ENCODE measurements around the gene CCL18.
"Not testable (repeated sequence)": the region's sequence is repeated elsewhere in the genome, so short reads cannot be mapped to it uniquely, and the experiment has no call there.

The CCL18 gene

DNA sequence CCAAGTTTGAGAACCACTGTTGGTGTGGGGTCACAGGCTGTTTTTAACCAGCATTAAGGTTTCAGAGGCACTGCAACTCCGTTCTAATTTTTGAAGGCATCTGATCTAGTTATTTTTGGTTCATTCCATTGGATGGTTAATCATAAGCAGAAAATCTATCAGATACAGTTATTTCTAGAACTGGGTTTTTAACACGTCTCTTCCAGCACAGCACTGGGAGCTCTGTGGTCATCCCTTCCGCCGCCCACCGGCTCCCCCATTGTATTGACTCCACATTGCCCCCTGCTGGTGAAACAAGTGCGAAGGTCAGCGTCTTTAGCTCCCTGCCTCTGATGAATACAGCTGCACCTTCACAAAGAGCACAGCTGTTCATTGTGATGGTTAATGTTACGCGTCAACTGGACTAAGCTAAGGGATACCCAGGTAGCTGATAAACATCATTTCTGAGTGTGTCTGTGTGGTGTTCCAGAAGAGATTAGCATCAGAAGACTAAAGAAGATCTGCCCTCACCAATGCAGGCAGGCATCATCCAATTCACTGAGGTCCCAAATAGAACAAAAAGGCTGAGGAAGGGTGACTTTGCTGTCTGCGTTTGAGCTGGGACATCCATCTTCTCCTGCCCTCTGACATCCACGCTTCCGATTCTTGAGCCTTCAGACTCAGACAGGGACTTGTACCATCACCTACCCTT, 8.5 kb downstream of the CCL18 start:
- no peak for DNase-seq (ENCODE audit: low read depth)

DNA sequence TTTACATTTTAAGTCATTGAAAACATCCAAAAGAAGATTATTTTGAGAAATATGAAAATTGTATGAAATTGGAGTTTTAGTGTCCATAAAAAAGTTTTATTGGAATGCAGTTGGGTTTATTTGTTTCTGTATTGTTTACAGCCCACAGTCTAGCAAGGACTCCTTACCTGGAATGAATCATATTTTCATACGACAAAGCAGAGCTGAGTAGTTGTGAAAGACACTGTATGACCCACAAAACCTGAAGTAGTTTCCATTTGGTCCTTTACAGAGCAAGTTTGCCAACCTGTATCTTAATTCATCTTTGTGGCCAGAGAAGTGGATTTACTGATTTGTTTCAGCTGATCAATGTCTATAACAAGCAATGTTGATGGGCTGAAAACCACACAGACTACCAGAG, 10.3 kb downstream of the CCL18 start:
- no peak for DNase-seq (ENCODE audit: low read depth)

DNA sequence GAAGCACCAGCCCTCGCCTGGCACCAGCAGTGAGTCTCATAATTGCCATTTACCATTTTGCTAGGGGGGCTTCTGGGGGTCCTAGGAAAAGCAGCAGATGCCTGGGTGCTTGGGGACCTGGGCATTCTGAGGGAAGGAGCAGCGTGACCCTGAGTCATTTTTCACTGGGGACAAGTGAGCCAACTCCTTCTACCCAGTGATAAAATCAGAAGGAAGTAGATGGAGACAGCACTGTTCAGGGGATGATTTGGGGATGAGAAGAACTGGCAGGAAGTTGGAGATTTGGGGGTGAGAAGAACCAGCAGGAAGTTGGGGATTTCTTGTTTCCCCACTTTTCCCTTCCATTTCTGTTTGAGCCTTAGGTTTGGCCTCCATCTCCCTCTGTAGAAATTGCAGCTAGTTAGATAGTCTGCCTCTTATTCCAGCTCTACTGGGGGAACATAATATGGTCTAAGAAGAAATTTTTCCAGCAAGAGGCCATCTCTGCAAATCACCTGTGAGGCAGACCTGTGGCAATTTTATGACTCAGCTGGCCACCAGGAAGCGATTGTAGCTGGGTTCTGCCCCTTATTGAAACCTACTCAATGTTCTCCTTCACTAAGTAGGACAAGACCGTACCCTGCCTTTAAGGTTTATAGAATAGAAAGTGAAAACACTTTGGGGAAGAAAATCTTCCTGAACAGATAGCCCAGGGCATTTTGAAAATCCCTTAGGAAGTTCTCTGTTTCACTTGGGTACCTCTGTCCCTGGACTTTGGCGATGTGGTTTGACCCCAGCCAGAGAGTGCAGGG, 17.8 kb downstream of the CCL18 start:
- DNase-seq (ENCODE audit: low read depth): not testable (repeated sequence)

DNA sequence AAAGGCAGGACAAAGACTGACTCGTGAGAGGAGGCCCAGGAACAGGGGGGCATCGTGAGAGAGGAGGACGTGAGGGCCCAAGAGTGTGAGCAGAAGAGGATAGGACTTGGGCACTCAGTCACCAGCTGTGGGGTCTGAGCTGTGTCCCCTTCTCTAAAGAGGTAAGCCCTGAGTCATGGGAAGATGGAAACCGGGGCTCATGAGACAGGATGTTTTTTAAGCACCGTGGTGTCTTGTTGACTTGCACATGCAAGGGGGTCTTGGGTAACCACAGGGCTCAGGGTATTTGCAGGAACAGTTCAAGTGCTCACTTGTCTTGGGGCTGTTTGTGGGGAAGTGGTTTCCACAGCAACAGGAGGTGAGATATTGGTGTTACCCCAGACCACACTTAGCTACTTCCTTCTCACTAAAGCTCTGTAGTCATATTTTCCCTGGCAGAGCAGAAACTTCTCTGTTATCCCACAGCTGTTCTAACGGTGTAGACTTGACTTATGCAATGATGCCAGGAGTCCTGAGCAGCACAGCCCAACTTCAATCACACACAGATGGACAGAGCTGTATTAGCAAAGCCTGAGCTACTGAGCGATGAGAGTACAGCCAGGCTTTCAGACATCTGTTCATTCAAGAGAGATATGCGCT, 18.5 kb downstream of the CCL18 start:
- not testable (repeated sequence) for DNase-seq (ENCODE audit: low read depth)

DNA sequence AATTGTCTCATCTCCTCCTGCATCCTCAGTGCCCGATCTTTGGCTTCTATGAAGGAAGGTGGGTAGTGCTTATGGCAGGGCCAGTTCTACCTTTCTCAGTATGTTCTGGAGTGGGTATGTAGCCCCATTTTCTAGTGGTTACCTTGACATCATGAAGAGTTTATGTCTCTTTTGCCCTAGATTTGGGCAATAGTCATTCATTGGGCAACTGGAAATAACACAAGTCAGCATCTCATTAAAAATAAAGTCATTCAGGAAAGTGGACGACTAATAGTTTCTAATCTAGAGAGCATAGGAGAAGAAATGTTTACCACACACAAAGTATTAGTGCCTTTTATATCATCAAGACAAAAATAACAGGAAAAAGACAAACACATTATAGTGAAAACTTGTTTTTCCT, 19.6 kb downstream of the CCL18 start:
- DNase-seq (ENCODE audit: low read depth): not testable (repeated sequence)

DNA sequence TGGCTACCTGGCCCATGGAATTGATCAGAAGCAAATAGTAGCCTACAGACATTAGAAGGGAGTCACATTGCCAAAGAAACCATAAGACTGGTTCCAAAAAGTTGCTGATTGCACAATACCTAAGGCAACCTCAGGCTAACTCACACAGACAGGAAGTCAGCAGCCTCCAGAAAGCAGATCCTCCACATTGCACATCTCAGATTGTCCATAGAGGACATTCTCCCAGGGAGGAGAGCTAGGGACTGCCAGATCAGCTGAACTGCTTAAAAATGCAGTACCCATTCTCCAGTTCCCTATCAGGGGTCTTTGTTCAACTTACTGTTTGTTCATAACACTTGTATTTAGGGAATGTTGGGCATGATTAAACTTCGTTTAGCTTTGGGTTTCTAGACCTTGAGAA, 21.7 kb downstream of the CCL18 start:
- DNase-seq (ENCODE audit: low read depth): no peak

DNA sequence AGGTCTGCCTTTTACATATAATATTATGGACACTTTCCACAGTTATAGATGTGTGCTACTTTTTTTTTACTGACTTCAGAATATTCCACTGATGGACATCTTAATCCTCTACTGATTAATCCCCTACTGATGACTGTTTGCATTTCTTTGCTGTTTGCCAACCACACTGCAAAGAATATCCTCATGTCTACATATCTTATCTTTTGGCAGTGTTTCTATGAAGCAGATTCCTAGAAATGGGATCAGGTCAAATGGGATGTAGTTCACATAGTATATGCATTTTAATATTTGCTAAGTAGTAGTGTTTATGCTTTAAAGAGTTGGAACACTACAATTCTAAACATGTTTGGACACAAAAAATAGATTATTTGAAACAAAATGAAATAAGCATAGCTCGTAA, 22.7 kb downstream of the CCL18 start:
- no peak for DNase-seq (ENCODE audit: low read depth)

DNA sequence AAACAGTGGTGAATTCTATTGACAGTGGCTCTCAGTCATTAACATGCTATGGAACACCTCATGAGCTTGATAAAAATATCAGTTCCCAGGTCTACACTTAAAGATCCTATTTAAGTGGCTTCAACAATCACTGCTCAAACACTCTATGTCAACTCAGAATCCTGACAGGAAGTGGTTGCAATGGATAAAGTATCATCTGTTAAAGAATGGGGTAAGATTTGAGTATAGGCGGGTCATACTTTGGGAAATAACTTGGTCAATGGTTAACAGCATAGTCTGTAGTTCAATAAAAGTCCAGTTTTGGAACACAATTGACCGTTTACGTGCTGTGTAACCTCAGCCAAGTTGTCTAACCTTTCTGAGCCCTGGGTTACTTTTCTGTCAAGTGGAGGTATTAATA, 23.4 kb downstream of the CCL18 start:
- DNase-seq (ENCODE audit: low read depth): not testable (repeated sequence)

DNA sequence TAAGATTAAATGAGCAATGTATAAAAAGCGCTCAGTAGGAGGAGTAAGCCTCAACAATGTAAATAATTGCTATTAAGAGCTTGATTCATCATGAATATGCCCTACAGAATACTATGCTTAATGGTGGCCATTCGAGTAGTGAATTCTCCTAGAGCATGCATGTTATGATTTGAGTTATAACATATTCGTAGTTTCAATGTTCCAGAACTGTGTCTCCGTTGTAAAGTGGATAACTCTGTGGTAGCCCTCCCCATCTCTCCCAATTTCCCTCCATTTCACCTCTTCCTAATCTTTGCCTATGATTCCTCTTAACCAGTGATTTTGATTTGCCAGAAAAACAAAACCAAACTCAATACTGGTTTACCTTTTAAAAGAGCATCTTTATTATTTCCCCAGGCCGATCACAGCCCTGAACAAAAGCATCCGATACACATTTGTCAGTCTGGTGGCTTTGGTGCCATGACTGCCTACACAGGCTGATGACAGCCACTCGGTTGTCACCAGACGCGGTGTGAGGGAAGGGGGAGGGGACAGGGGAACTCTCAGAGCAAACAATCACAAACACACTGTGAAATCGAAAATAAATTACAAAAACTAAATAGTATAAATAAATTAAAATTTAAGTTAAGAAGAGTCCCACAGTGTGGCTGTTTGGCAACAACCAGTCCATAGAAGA, 24.0 kb downstream of the CCL18 start:
- not testable (repeated sequence) for DNase-seq (ENCODE audit: low read depth)

DNA sequence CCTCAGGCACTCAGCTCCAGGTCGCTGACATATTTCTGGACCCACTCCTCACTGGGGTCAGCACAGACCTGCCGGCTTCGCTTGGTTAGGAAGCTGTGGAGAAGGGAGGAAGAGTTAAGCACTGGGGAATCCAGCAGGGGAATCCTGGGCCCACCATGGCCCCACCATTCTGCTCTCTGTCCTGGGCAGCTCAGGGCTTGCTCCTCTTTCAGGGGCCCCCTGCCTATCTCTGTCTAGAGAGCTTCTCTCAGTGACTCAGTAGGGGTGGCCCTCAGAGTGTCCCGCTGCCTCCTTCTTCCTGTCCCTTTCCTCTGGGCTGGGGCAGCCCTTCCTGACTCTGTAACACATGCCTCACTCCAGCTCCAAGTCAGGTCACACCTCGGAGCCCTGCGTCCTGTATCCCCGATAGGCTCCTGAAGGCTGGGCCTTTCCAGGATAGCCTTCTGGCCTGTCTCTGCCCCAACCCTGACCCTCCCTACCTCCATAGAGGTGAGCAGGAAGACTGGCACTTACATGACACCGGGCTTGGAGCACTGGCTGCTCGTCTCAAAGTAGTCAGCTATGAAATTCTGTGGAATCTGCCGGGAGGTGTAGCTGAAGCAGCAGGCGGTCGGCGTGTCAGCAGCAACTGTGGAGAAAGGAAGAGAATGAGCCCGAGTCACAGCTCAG, 24.7 kb downstream of the CCL18 start:
- no peak for DNase-seq (ENCODE audit: low read depth)

DNA sequence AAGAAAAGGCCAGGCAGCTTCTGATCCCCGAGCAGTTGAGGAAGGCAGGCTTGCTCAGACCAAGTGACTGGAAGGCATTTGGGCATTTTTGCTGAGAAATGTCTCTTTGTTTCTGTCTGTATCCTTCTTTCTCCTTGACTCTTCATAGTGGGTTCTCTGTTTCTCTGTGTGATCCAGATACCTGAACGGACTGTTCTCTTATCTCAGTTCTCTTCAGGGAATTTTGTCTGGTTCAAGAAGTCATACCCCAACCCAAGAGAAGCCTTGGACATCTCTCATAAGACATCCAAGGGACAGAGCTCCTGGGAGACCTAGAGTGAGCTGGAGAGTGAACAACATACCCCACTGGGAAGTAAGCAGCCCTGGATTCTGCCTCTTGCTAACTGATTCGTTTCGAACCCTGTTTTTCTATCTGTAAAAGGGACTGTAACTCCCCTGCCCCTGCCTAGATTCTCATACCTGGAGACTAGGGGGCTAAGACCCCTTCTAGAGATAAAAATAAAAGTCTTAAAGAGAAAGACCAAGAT, 25.3 kb downstream of the CCL18 start:
- no peak for DNase-seq (ENCODE audit: low read depth)

DNA sequence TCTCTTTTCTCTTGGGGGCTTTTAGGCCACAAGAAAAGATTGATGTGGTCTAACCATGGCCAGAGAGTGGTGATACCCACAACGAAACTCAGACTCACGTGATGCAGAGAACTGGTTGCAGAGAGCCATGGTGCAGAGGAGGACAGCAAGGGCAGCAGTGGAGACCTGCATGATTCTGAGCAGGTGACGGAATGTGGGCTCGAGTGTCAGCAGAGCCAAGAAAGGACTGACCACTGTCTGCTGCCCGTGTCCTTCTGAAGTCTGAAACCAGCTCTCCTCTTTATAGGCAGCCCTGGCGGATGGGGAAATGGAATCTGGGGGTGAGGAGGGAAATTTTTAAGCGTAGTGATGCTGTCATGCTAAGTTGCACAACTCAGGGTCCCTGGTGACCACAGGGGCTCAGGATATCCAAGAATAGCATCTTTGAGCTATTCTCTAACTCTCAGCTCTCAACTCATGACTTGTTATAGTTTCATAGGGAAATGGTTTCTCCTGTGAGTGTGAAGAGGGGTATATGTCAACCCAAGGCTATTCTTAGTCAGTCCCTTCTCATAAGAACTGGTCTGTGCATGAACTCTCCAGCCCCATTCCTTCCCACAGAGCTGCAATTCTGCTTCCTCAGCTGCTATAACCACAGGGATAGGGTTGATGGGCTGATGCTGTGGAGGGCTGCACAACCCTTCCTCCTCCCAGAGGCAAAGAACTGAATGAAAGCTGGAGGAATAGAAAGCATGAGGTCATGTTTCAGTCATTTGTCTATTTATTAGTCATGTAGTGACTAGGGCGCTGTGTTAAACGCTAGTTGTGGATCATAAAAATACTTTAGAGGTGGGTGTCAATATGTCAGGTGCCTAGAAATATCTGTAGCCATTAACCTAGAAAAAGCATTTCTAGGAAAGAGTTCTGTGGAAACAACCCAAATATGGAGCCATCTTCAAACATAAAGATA, 26.1 kb downstream of the CCL18 start, which contains the start of gene CCL3:
Gene CCL3, minus strand, starts transcription at position 256 of the 949 bp plus-strand sequence. Its CDS starts 85 bp downstream, at position 171.
- no peak for DNase-seq (ENCODE audit: low read depth)

DNA sequence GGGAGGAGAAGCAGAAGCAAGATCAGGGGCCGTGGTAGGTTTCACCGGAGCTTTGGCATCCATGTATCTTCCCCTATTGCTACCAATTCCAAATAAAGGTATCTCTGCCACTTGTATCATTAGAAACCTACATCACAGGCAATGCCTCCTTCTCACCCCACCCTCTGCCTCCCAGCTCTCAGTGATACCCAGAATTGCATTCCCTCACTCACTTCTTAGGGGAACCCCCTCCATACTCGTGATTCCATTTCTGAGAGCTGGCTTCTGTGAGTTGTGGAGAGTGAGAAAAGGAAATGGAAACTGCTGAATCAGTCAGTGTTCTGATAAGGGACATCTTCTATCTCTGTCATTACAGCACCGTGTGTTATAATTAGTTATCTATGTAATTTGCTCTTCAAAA, 28.2 kb downstream of the CCL18 start:
- DNase-seq (ENCODE audit: low read depth): no peak

DNA sequence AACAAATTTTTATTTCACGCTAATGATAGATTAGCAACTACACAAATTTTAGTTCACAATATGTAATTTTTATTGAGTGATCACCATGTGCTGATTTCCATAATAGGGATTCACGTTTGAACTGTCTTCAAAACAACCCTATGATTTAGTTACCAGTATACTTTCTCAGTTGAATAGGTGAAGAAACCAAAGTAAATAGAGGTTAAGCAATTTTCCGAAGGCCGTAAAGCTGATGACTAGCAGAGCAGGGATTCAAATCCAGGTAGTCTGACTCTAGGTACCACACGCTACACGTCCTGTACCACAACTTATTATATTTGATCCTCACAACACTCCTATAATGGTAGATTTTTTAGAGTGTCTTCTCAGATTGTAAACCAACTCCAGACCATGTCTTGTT, 28.6 kb downstream of the CCL18 start:
- not testable (repeated sequence) for DNase-seq (ENCODE audit: low read depth)

DNA sequence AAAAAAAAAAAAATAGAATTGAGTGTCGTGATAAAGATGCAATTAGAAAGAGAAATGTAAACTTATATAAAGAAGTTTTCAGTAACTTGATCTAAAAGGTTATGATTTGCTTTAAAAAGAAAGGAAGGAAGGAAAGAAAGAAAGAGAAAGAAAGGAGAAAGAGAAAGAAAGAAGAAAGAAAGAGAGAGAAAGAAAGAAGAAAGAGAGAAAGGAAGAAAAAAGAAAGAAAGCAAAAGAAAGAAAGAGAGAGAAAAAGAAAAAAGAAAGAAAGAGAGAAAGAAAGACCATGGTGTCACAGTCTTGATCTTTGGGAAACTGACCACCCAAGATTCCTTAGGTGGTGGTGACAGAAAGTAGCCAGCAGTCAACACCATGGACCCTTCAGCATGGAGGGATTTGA, 30.2 kb downstream of the CCL18 start:
- no peak for DNase-seq (ENCODE audit: low read depth)

DNA sequence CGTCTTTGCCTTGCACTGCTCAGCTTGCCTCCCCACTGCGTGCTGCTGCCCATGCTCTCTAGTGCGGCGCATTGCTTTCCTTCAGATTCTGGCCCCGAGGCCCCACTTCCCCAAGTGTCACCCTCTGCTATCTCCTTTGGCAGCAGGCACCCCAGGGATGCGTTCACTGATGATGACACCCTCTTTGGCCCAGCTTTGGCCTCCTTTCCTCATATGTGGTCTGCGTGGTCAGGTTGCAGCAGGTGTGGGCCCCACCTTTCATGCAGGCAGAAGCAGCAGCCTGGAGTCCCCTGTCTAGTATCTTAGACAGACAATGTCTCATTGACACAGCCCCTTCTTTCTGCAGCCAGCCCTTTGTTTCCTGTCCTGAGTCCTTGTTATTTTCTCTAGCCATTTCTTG, 30.7 kb downstream of the CCL18 start:
- DNase-seq (ENCODE audit: low read depth): no peak

DNA sequence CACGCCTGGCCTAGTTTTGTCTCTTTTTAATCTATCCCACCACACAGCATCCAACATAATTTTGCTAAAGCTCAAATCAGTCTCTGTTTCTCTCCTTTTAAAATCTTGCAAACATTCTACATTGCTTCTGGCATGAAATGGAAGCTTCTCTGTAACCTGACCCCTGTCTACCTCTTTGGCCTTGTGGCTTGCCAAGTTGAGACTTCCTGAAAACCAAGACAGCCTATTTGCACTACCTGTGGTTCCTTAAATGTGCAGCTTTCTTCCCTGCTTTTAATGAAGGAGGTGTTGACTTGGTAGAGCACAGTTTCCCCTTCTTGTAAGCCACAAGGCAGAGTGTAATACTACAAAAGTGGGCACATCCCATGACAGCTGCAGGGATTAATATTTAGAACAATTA, 31.9 kb downstream of the CCL18 start:
- no peak for DNase-seq (ENCODE audit: low read depth)

DNA sequence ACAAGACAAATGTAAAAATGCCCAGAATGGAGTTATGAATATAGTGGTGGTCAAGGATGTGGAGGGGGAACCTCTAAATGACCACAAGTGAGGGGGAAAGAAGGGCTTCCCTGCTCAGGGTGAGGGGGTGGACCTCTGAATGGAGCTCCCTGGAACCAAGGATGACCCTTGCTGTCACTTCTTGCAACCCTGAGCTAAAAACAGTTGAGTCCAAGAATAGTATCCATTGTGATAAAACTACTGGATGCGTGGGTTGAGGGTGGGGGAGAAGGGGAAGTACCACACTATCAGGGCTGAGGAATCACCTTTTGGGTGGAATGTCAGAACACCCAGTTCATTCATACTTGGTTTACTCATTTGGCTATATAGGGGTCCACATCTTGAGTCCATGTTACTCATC, 34.9 kb downstream of the CCL18 start:
- not testable (repeated sequence) for DNase-seq (ENCODE audit: low read depth)

DNA sequence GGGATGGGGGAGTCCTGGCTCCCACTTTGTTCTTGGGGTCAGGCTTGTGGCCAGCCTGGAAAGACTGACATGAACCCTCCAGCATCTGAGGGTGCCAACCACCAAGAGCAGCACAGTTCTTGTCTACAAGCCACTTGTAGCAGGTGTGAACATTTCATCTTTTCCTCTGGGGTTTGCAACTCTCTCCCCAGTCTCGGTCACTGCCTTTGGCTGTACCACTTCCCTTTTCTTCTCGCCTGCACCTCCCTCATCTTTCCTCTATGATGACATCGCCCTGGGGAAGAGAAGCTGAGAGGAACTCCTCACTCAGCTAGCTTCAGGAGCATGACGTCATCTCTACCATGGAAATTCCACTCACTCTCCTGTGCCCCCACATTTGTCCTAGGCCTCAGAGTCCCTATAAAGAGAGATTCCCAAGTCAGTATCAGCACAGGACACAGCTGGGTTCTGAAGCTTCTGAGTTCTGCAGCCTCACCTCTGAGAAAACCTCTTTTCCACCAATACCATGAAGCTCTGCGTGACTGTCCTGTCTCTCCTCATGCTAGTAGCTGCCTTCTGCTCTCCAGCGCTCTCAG, 39.4 kb downstream of the CCL18 start, which contains the start of gene CCL4:
Gene CCL4, plus strand, starts transcription at position 427 of the 575 bp plus-strand sequence. Its CDS starts 79 bp downstream, at position 506.
- not testable (repeated sequence) for DNase-seq (ENCODE audit: low read depth)

DNA sequence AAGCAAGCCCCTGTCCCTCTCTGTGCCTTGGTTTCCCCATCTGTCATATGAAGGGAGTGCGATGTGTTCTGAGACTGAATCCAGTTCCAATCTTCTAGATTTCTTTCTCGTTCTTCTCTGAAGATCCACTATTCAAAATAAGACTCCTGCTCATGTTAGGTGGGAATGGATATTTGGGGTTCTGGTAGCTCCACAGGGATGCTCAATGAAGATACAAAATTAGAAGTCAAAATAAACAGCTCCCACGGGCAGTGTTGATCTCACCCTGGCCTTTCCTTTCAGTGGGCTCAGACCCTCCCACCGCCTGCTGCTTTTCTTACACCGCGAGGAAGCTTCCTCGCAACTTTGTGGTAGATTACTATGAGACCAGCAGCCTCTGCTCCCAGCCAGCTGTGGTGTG, 40.2 kb downstream of the CCL18 start:
- DNase-seq (ENCODE audit: low read depth): not testable (repeated sequence)

Data from stimulated activated CD8-positive, alpha-beta memory T cell treated with anti-CD3 and anti-CD28 coated beads, Interleukin-15, amount 100 ng/mL, for 24 hours (primary cell).